ENCODE measurements around the gene MROH2A.
"Not testable (repeated sequence)": the region's sequence is repeated elsewhere in the genome, so short reads cannot be mapped to it uniquely, and the experiment has no call there.

MROH2A gene

GRCh38 chr2:233745073-233745755, 32.9 kb upstream of the MROH2A start:
- Histone ChIP-seq H3K4me3 (ENCODE audit: severe bottlenecking) (no peak overlapping the region), H3K36me3 (ENCODE audit: low read depth) (no peaks in the 10 kb centered on the region), H3K4me1 (ENCODE audit: insufficient read depth, poor library complexity, severe bottlenecking) (no peaks in the 10 kb centered on the region), H3K9me3 (ENCODE audit: severe bottlenecking) (no peaks in the 10 kb centered on the region), H3K27ac (ENCODE audit: poor library complexity, severe bottlenecking) (no peak overlapping the region), H3K27me3 (ENCODE audit: insufficient read depth, poor library complexity, severe bottlenecking) (no peaks in the 10 kb centered on the region)
- ATAC-seq (ENCODE audit: low read depth) (no peak), DNase-seq (ENCODE audit: low spot score) (no peak)
- TF ChIP-seq CTCF (IDR thresholded peaks at IDR 0.05; ENCODE audit: poor library complexity, severe bottlenecking): no peak

- H3K27ac ChIP-seq (ENCODE audit: poor library complexity, severe bottlenecking); ATAC-seq (ENCODE audit: low read depth); H3K9me3 ChIP-seq (ENCODE audit: severe bottlenecking); H3K27me3 ChIP-seq (ENCODE audit: insufficient read depth, poor library complexity, severe bottlenecking); H3K4me3 ChIP-seq (ENCODE audit: severe bottlenecking); H3K36me3 ChIP-seq (ENCODE audit: low read depth); DNase-seq (ENCODE audit: low spot score); H3K4me1 ChIP-seq (ENCODE audit: insufficient read depth, poor library complexity, severe bottlenecking): not testable (repeated sequence)
Observed at GRCh38 chr2:233745838-233746237, 32.3 kb upstream of the MROH2A start.

- no peak overlapping the region for H3K27ac ChIP-seq (ENCODE audit: poor library complexity, severe bottlenecking)
- no peaks in the 10 kb centered on the region for H3K36me3 ChIP-seq (ENCODE audit: low read depth)
- no peak overlapping the region for H3K4me3 ChIP-seq (ENCODE audit: severe bottlenecking)
- H3K9me3 ChIP-seq (ENCODE audit: severe bottlenecking): no peaks in the 10 kb centered on the region
- no peaks in the 10 kb centered on the region for H3K4me1 ChIP-seq (ENCODE audit: insufficient read depth, poor library complexity, severe bottlenecking)
- no peak for ATAC-seq (ENCODE audit: low read depth)
- no peaks in the 10 kb centered on the region for H3K27me3 ChIP-seq (ENCODE audit: insufficient read depth, poor library complexity, severe bottlenecking)
- DNase-seq (ENCODE audit: low spot score): no peak
- no peak for TF ChIP-seq CTCF (IDR thresholded peaks at IDR 0.05; ENCODE audit: poor library complexity, severe bottlenecking)
Observed at GRCh38 chr2:233746475-233747282, 31.5 kb upstream of the MROH2A start.

GRCh38 chr2:233747283-233747544, 30.9 kb upstream of the MROH2A start:
- Histone ChIP-seq H3K27ac (ENCODE audit: poor library complexity, severe bottlenecking) (no peak overlapping the region), H3K27me3 (ENCODE audit: insufficient read depth, poor library complexity, severe bottlenecking) (no peaks in the 10 kb centered on the region), H3K36me3 (ENCODE audit: low read depth) (no peaks in the 10 kb centered on the region), H3K9me3 (ENCODE audit: severe bottlenecking) (no peaks in the 10 kb centered on the region), H3K4me1 (ENCODE audit: insufficient read depth, poor library complexity, severe bottlenecking) (no peaks in the 10 kb centered on the region), H3K4me3 (ENCODE audit: severe bottlenecking) (no peak overlapping the region)
- DNase-seq (ENCODE audit: low spot score) (no peak), ATAC-seq (ENCODE audit: low read depth) (no peak)
- no peak for TF ChIP-seq CTCF (IDR thresholded peaks at IDR 0.05; ENCODE audit: poor library complexity, severe bottlenecking)

GRCh38 chr2:233750689-233751088, 27.4 kb upstream of the MROH2A start:
- H3K27ac ChIP-seq (ENCODE audit: poor library complexity, severe bottlenecking); H3K36me3 ChIP-seq (ENCODE audit: low read depth); H3K4me1 ChIP-seq (ENCODE audit: insufficient read depth, poor library complexity, severe bottlenecking); DNase-seq (ENCODE audit: low spot score); H3K9me3 ChIP-seq (ENCODE audit: severe bottlenecking); ATAC-seq (ENCODE audit: low read depth); H3K27me3 ChIP-seq (ENCODE audit: insufficient read depth, poor library complexity, severe bottlenecking); H3K4me3 ChIP-seq (ENCODE audit: severe bottlenecking): not testable (repeated sequence)

GRCh38 chr2:233751212-233752009, 26.7 kb upstream of the MROH2A start:
- H3K36me3 ChIP-seq (ENCODE audit: low read depth); H3K4me1 ChIP-seq (ENCODE audit: insufficient read depth, poor library complexity, severe bottlenecking); DNase-seq (ENCODE audit: low spot score); H3K4me3 ChIP-seq (ENCODE audit: severe bottlenecking); H3K9me3 ChIP-seq (ENCODE audit: severe bottlenecking); ATAC-seq (ENCODE audit: low read depth); H3K27ac ChIP-seq (ENCODE audit: poor library complexity, severe bottlenecking); H3K27me3 ChIP-seq (ENCODE audit: insufficient read depth, poor library complexity, severe bottlenecking): not testable (repeated sequence)
